ENCODE results near the gene RAB9A.

GRCh38 chrX:13667919-13668318 is 21.0 kb upstream of the RAB9A start:
- TF ChIP-seq CTCF (IDR thresholded peaks at IDR 0.05; ENCODE audit: low read length) (no peak), EZH2 (IDR thresholded peaks at IDR 0.05; ENCODE audit: borderline replicate concordance, low read length) (no peak)

Data from OCI-LY1 (cell line).